HepG2 (cell line): ENCODE measurements around the gene ZNF554. TPM values are rescaled to one million over a fixed set of nuclear protein-coding genes. Genes with fewer than 3 reads are reported as not detected.

ENCODE experiments used
- ARNTL ChIP-seq: sonication (generic); formaldehyde crosslinking; IDR thresholded peaks from 2 replicates; pipeline ENCODE4 v1.4.0; 2020; ENCODE audit warnings: mild to moderate bottlenecking, missing genetic modification reagents
- CBFB ChIP-seq: sonication (generic); formaldehyde crosslinking; IDR thresholded peaks from 2 replicates; pipeline ENCODE4 v1.4.0; 2020; ENCODE audit warnings: missing genetic modification reagents
- ELF4 ChIP-seq: sonication (generic); formaldehyde crosslinking; IDR thresholded peaks from 2 replicates; pipeline ENCODE4 v1.5.0; 2020; ENCODE audit warnings: missing genetic modification reagents, mild to moderate bottlenecking, moderate library complexity, borderline replicate concordance
- EZH2 ChIP-seq: conservative IDR thresholded peaks from 2 replicates; pipeline ENCODE4 v1.6.1; 2012; ENCODE audit warnings: mild to moderate bottlenecking, low read depth, low read length, moderate library complexity
- FOXM1 ChIP-seq: sonication (generic); formaldehyde crosslinking; IDR thresholded peaks from 2 replicates; pipeline ENCODE4 v1.5.0; 2020; ENCODE audit warnings: missing genetic modification reagents
- GATA4 ChIP-seq: sonication (generic); IDR thresholded peaks from 2 replicates; pipeline ENCODE4 v1.6.1; 2016; ENCODE audit warnings: antibody characterized with exemption, low read depth, borderline replicate concordance
- GATAD1 ChIP-seq: IDR thresholded peaks from 2 replicates; pipeline ENCODE4 v1.6.1; 2016; ENCODE audit warnings: missing genetic modification reagents, missing compliant biosample characterization
- GTF3A ChIP-seq: sonication (generic); formaldehyde crosslinking; conservative IDR thresholded peaks from 2 replicates; pipeline ENCODE4 v1.4.0; 2020; ENCODE audit warnings: mild to moderate bottlenecking, missing genetic modification reagents
- KAT2B ChIP-seq: fragments of 150-350 bp; IDR thresholded peaks from 2 replicates; pipeline ENCODE4 v1.6.1; 2014; ENCODE audit warnings: low read depth, low read length, borderline replicate concordance
- MAFG ChIP-seq: sonication (generic); formaldehyde crosslinking; IDR thresholded peaks from 2 replicates; pipeline ENCODE4 v1.5.1; 2020; ENCODE audit warnings: mild to moderate bottlenecking, missing genetic modification reagents
- MED13 ChIP-seq: sonication (generic); formaldehyde crosslinking; IDR thresholded peaks from 2 replicates; pipeline ENCODE4 v1.5.0; 2020; ENCODE audit warnings: missing genetic modification reagents
- NFE2L2 ChIP-seq: fragments of 150-350 bp; IDR thresholded peaks from 2 replicates; pipeline ENCODE4 v1.6.1; 2014; ENCODE audit warnings: low read length
- PHF8 ChIP-seq: sonication (generic); formaldehyde crosslinking; IDR thresholded peaks from 2 replicates; pipeline ENCODE4 v1.5.0; 2020; ENCODE audit warnings: missing genetic modification reagents
- PRDM4 ChIP-seq: sonication (generic); formaldehyde crosslinking; IDR thresholded peaks from 2 replicates; pipeline ENCODE4 v1.9.0; 2021; ENCODE audit warnings: missing genetic modification reagents, borderline replicate concordance
- REL ChIP-seq: sonication (generic); formaldehyde crosslinking; conservative IDR thresholded peaks from 2 replicates; pipeline ENCODE4 v1.8.0; 2022; ENCODE audit warnings: mild to moderate bottlenecking, missing genetic modification reagents, moderate library complexity
- SMAD9 ChIP-seq: sonication (generic); formaldehyde crosslinking; IDR thresholded peaks from 2 replicates; pipeline ENCODE4 v1.5.1; 2020; ENCODE audit warnings: mild to moderate bottlenecking, missing genetic modification reagents
- TFAP4 ChIP-seq: sonication (generic); IDR thresholded peaks from 2 replicates; pipeline ENCODE4 v1.6.1; 2016; ENCODE audit warnings: low read depth, borderline replicate concordance
- ZFP41 ChIP-seq: sonication (generic); formaldehyde crosslinking; IDR thresholded peaks from 2 replicates; pipeline ENCODE4 v1.4.0; 2020; ENCODE audit warnings: mild to moderate bottlenecking, missing genetic modification reagents, borderline replicate concordance
- ZNF235 ChIP-seq: sonication (generic); formaldehyde crosslinking; IDR thresholded peaks from 2 replicates; pipeline ENCODE4 v1.8.1; 2023; ENCODE audit warnings: mild to moderate bottlenecking, missing genetic modification reagents, borderline replicate concordance
- ZNF850 ChIP-seq: sonication (generic); formaldehyde crosslinking; conservative IDR thresholded peaks from 2 replicates; pipeline ENCODE4 v1.9.0; 2021; ENCODE audit warnings: mild to moderate bottlenecking, missing genetic modification reagents
- polyA plus RNA-seq, 8 experiments: library from polyadenylated mRNA; depleted of rRNA in 3 of 8; stranded (reverse) in 7 of 8; unstranded in 1 of 8; fragments of >200 nt; fragmentation: Illumina TruSeq in 4 of 8; extraction: Trizol in 4 of 8; gene quantifications; 2 replicates each; pipeline versions ENCODE4 v1.2.1 to v1.2.3, GENCODE V29; 2011 to 2016; ENCODE audit warnings: low read depth in 4 of 8, missing spikeins in 1 of 8, mixed read lengths in 1 of 8; ENCODE audit not compliant: insufficient read depth in 1 of 8
- total RNA-seq, 5 experiments: library from RNA; depleted of rRNA; stranded (reverse); fragments of >200 nt; fragmentation: Illumina TruSeq; extraction: Trizol; gene quantifications; 2 replicates each; pipeline ENCODE4 v1.2.3, GENCODE V29; 2016; ENCODE audit warnings: low read depth in 1 of 5
- TF ChIP-seq, protein P1 (sequence below): IDR thresholded peaks from 2 replicates; pipeline ENCODE4 v1.6.1; 2012; ENCODE audit warnings: low read length, improper control_type of control experiment
- TF ChIP-seq, protein P2 (sequence below): sonication (generic); formaldehyde crosslinking; IDR thresholded peaks from 2 replicates; pipeline ENCODE4 v1.8.1; 2022; ENCODE audit warnings: mild to moderate bottlenecking, missing genetic modification reagents

ZNF554 gene
- total and polyA plus RNA-seq, 2 of the 13 experiments (the other 11 are each of a cell fraction or from before 2014, with no cell fraction given) = 2.2 to 2.7 TPM

DNA sequence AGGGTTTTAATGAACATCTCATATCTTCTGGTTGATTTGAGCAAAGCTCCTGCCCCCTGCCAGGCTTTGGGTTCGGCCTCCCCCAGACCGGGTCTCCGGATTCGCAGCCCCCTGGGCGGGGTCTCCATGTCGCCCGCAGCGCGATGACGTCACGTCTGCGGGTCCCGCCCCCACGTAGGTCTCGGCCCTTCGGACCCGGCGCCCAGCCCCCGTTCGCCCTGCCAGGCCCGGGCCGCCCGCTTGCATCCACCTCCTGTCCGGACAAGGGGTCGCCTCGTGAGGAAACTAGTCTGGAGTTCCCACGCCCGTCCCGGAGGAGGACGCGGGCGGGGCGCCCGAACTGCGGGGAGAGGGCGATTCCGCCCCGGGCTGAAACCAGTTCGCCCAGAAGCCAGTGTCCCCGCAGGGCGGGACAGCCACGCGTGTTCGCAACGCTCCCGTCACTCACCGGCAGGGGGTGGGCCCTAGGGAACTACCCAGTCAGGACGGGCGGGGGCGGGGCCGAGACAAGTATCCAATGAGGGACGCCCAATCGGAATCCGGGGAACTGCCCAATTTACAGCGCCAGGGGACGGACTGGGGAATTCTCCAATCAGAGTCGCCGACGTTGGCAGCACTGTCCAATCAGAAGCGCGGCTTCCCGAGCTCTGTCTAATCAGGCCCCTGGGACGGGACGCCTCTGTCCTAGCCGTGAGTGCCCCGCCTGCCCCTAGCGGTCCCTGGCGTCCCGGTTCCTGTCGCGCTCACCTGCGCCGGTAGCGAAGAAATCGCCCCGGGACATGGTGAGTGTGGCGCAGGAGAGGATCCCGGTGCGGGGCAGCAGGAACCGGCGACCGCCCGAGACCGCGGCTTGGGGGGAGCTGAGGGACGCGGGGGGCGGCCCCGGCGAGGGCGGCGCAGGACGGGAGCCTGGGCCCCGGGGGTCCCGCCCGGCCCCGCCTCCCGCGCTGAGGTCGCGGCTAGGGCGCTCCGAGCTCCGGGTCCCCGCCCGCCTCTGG is 21.4 kb downstream of the ZNF554 start, which contains the start of gene ZNF555 (continued):
- TF ChIP-seq GTF3A (CRISPR knock-in tag) (peak; percentile 86; the same call in 1 of the 2 replicates), ZFP41 (no peak), FOXM1 (no peak), PRDM4 (CRISPR knock-in tag) (no peak), ZNF850 (CRISPR knock-in tag) (no peak; the same call in 1 of the 2 replicates), ELF4 (CRISPR knock-in tag) (no peak), KAT2B (no peak), GATA4 (no peak), MED13 (CRISPR knock-in tag) (peak; percentile 77; the same call in 1 of the 2 replicates), SMAD9 (no peak), GATAD1 (CRISPR knock-in tag) (peak; percentile 62), PHF8 (peak; percentile 89), EZH2 (no peak), CBFB (CRISPR knock-in tag) (no peak; the same call in 1 of the 2 replicates), MAFG (CRISPR knock-in tag) (no peak), ZNF235 (CRISPR knock-in tag) (no peak), TFAP4 (no peak; the same call in 1 of the 2 replicates), NFE2L2 (no peak), ARNTL (CRISPR knock-in tag) (0 out of 2 replicates have a peak, but pooled peaks have one; percentile 24), REL (CRISPR knock-in tag) (peak; percentile 82)
- TF ChIP-seq, protein P1, sequence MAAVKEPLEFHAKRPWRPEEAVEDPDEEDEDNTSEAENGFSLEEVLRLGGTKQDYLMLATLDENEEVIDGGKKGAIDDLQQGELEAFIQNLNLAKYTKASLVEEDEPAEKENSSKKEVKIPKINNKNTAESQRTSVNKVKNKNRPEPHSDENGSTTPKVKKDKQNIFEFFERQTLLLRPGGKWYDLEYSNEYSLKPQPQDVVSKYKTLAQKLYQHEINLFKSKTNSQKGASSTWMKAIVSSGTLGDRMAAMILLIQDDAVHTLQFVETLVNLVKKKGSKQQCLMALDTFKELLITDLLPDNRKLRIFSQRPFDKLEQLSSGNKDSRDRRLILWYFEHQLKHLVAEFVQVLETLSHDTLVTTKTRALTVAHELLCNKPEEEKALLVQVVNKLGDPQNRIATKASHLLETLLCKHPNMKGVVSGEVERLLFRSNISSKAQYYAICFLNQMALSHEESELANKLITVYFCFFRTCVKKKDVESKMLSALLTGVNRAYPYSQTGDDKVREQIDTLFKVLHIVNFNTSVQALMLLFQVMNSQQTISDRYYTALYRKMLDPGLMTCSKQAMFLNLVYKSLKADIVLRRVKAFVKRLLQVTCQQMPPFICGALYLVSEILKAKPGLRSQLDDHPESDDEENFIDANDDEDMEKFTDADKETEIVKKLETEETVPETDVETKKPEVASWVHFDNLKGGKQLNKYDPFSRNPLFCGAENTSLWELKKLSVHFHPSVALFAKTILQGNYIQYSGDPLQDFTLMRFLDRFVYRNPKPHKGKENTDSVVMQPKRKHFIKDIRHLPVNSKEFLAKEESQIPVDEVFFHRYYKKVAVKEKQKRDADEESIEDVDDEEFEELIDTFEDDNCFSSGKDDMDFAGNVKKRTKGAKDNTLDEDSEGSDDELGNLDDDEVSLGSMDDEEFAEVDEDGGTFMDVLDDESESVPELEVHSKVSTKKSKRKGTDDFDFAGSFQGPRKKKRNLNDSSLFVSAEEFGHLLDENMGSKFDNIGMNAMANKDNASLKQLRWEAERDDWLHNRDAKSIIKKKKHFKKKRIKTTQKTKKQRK = 0 out of 2 replicates have a peak, but pooled peaks have one; percentile 38
- TF ChIP-seq, protein P2, sequence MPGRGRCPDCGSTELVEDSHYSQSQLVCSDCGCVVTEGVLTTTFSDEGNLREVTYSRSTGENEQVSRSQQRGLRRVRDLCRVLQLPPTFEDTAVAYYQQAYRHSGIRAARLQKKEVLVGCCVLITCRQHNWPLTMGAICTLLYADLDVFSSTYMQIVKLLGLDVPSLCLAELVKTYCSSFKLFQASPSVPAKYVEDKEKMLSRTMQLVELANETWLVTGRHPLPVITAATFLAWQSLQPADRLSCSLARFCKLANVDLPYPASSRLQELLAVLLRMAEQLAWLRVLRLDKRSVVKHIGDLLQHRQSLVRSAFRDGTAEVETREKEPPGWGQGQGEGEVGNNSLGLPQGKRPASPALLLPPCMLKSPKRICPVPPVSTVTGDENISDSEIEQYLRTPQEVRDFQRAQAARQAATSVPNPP = no peak
